ENCODE data around the gene CTDSP2.

- TF ChIP-seq CTCF (IDR thresholded peaks at IDR 0.05; ENCODE audit: insufficient read depth, low read length, poor library complexity, severe bottlenecking) (no peak), EZH2phosphoT487 (conservative IDR thresholded peaks at IDR 0.05; ENCODE audit: low read length) (no peak)
Measured at GRCh38 chr12:57796996-57797395, 49.5 kb downstream of the CTDSP2 start.

All from SU-DHL-6 (cell line).